ENCODE measurements around the gene ARIH1.

The ARIH1 gene

GRCh38 chr15:72562878-72563277 is 88.7 kb downstream of the ARIH1 start:
- Histone ChIP-seq H3K4ac (ENCODE audit: low read depth, low read length) (no peak overlapping the region), H3K79me1 (ENCODE audit: low read length) (peaks cover 2% of the 10 kb centered on the region), H3K56ac (ENCODE audit: low read length) (no peak overlapping the region), H3K79me2 (ENCODE audit: control insufficient read depth, insufficient read depth, low read length) (peaks cover 2% of the 10 kb centered on the region), H4K5ac (ENCODE audit: low read length) (no peak overlapping the region), H4K8ac (ENCODE audit: low read depth, low read length) (no peak overlapping the region), H2AK5ac (ENCODE audit: low read length) (no peak overlapping the region), H3K36me3 (ENCODE audit: control insufficient read depth, insufficient read depth, low read length) (no peaks in the 10 kb centered on the region), H2BK15ac (replicated peaks; ENCODE audit: low read depth) (no peak overlapping the region), H3K27ac (ENCODE audit: low read depth, low read length) (no peak overlapping the region), H3K27me3 (ENCODE audit: insufficient read depth, low read length, poor library complexity) (no peaks in the 10 kb centered on the region), H3K4me2 (ENCODE audit: low read length) (no peak overlapping the region), H2BK120ac (ENCODE audit: low read depth, low read length) (no peak overlapping the region), H2BK5ac (ENCODE audit: low read length) (no peak overlapping the region), H3K23ac (ENCODE audit: low read length) (no peak overlapping the region), H3K18ac (ENCODE audit: low read length) (no peak overlapping the region), H3K4me3 (ENCODE audit: low read length) (no peak overlapping the region), H3K4me1 (ENCODE audit: control insufficient read depth, low read depth, low read length) (no peaks in the 10 kb centered on the region), H3K9ac (ENCODE audit: low read length) (no peak overlapping the region)
- WGBS (ENCODE audit: extremely low coverage, insufficient coverage, low lambda C conversion rate), result no CpG with 5 or more reads among the region's 2 CpGs
- DNase-seq, result no peak

DNA sequence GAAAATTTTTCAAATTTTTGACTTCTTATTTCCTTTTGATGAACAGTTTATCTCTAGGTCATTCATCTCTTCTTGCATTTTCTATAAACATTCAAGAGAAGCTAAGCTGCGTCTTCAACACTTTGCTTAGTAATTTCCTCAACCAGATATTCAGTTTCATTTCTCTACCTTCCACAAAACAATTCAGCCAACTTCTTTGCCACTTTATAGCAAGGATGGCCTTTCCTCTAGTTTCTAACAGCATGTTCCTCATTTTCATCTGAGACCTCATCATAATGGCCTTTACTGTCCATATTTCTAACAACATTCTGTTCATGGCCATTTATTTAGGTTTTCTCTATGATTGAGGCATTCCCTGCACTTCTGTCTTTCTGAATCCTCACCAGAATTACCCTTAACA is 90.0 kb downstream of the ARIH1 start:
- WGBS (ENCODE audit: extremely low coverage, insufficient coverage, low lambda C conversion rate), result no CpG with 5 or more reads among the region's 1 CpG
- H2BK15ac ChIP-seq (replicated peaks; ENCODE audit: low read depth), result no peak overlapping the region
- no peak overlapping the region for H3K56ac ChIP-seq (ENCODE audit: low read length)
- H3K36me3 ChIP-seq (ENCODE audit: control insufficient read depth, insufficient read depth, low read length), result no peaks in the 10 kb centered on the region
- H3K18ac ChIP-seq (ENCODE audit: low read length), result no peak overlapping the region
- H3K4me2 ChIP-seq (ENCODE audit: low read length), result no peak overlapping the region
- H3K9ac ChIP-seq (ENCODE audit: low read length), result no peak overlapping the region
- H2BK5ac ChIP-seq (ENCODE audit: low read length), result no peak overlapping the region
- no peak overlapping the region for H4K5ac ChIP-seq (ENCODE audit: low read length)
- no peak overlapping the region for H3K4ac ChIP-seq (ENCODE audit: low read depth, low read length)
- no peak overlapping the region for H3K23ac ChIP-seq (ENCODE audit: low read length)
- no peaks in the 10 kb centered on the region for H3K4me1 ChIP-seq (ENCODE audit: control insufficient read depth, low read depth, low read length)
- H3K27me3 ChIP-seq (ENCODE audit: insufficient read depth, low read length, poor library complexity), result no peaks in the 10 kb centered on the region
- no peak for DNase-seq
- H2AK5ac ChIP-seq (ENCODE audit: low read length), result no peak overlapping the region
- H3K4me3 ChIP-seq (ENCODE audit: low read length), result no peak overlapping the region
- H2BK120ac ChIP-seq (ENCODE audit: low read depth, low read length), result no peak overlapping the region
- H3K79me2 ChIP-seq (ENCODE audit: control insufficient read depth, insufficient read depth, low read length), result no peaks in the 10 kb centered on the region
- no peak overlapping the region for H3K27ac ChIP-seq (ENCODE audit: low read depth, low read length)
- H3K79me1 ChIP-seq (ENCODE audit: low read length), result peaks cover 2% of the 10 kb centered on the region
- no peak overlapping the region for H4K8ac ChIP-seq (ENCODE audit: low read depth, low read length)

DNA sequence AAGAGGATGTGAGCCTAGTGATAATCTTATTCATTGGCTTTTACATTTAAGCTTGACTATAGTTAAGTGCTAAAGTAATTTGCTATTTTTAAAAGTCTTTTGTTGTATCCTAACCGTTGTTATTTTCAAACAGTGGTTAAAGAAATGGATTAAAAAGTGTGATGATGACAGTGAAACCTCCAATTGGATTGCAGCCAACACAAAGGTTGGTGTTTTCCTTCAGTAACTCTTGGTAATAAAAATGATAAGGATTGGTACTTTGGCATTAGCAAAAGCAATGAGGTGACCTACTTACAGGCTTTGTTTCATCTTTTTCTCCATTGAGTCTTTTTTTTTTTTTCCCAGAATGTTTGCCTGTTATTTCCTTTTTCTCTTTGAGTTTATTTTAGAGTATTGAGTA is 92.8 kb downstream of the ARIH1 start:
- Histone ChIP-seq H3K23ac (ENCODE audit: low read length) (no peak overlapping the region), H3K4ac (ENCODE audit: low read depth, low read length) (no peak overlapping the region), H3K4me3 (ENCODE audit: low read length) (no peak overlapping the region), H2BK15ac (replicated peaks; ENCODE audit: low read depth) (no peak overlapping the region), H3K18ac (ENCODE audit: low read length) (no peak overlapping the region), H3K9ac (ENCODE audit: low read length) (no peak overlapping the region), H2BK5ac (ENCODE audit: low read length) (no peak overlapping the region), H3K27me3 (ENCODE audit: insufficient read depth, low read length, poor library complexity) (no peaks in the 10 kb centered on the region), H3K56ac (ENCODE audit: low read length) (no peak overlapping the region), H4K8ac (ENCODE audit: low read depth, low read length) (no peak overlapping the region), H3K4me1 (ENCODE audit: control insufficient read depth, low read depth, low read length) (no peaks in the 10 kb centered on the region), H2BK120ac (ENCODE audit: low read depth, low read length) (no peak overlapping the region), H4K5ac (ENCODE audit: low read length) (no peak overlapping the region), H2AK5ac (ENCODE audit: low read length) (no peak overlapping the region), H3K79me2 (ENCODE audit: control insufficient read depth, insufficient read depth, low read length) (no peaks in the 10 kb centered on the region), H3K79me1 (ENCODE audit: low read length) (no peaks in the 10 kb centered on the region), H3K27ac (ENCODE audit: low read depth, low read length) (no peak overlapping the region), H3K4me2 (ENCODE audit: low read length) (no peak overlapping the region), H3K36me3 (ENCODE audit: control insufficient read depth, insufficient read depth, low read length) (no peaks in the 10 kb centered on the region)
- DNase-seq, result no peak
- no CpG with 5 or more reads among the region's 1 CpG for WGBS (ENCODE audit: extremely low coverage, insufficient coverage, low lambda C conversion rate)

DNA sequence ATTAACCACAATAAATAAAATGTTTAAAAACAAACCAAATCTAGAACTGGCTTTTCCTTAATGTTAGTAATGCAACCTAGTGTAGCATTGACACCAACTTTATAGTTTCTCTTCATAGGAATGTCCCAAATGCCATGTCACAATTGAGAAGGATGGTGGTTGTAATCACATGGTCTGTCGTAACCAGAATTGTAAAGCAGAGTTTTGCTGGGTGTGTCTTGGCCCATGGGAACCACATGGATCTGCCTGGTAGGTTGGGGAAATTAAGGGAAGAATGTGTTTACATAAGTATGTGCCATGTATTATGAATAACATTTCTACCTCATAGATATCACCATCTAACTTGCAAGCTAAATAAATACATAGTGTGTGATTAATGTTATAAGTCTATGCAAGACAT is 95.9 kb downstream of the ARIH1 start:
- H2AK5ac ChIP-seq (ENCODE audit: low read length), result no peak overlapping the region
- H2BK15ac ChIP-seq (replicated peaks; ENCODE audit: low read depth), result no peak overlapping the region
- no peak for DNase-seq
- no peak overlapping the region for H2BK120ac ChIP-seq (ENCODE audit: low read depth, low read length)
- H3K18ac ChIP-seq (ENCODE audit: low read length), result no peak overlapping the region
- no peak overlapping the region for H3K23ac ChIP-seq (ENCODE audit: low read length)
- H3K79me2 ChIP-seq (ENCODE audit: control insufficient read depth, insufficient read depth, low read length), result no peaks in the 10 kb centered on the region
- peaks cover 2% of the 10 kb centered on the region for H3K36me3 ChIP-seq (ENCODE audit: control insufficient read depth, insufficient read depth, low read length)
- no peak overlapping the region for H2BK5ac ChIP-seq (ENCODE audit: low read length)
- no CpG with 5 or more reads among the region's 1 CpG for WGBS (ENCODE audit: extremely low coverage, insufficient coverage, low lambda C conversion rate)
- no peak overlapping the region for H3K27ac ChIP-seq (ENCODE audit: low read depth, low read length)
- H3K56ac ChIP-seq (ENCODE audit: low read length), result no peak overlapping the region
- H3K4me1 ChIP-seq (ENCODE audit: control insufficient read depth, low read depth, low read length), result no peaks in the 10 kb centered on the region
- no peak overlapping the region for H4K5ac ChIP-seq (ENCODE audit: low read length)
- H3K4me2 ChIP-seq (ENCODE audit: low read length), result no peak overlapping the region
- H3K79me1 ChIP-seq (ENCODE audit: low read length), result no peaks in the 10 kb centered on the region
- no peaks in the 10 kb centered on the region for H3K27me3 ChIP-seq (ENCODE audit: insufficient read depth, low read length, poor library complexity)
- H4K8ac ChIP-seq (ENCODE audit: low read depth, low read length), result no peak overlapping the region
- H3K9ac ChIP-seq (ENCODE audit: low read length), result no peak overlapping the region
- no peak overlapping the region for H3K4ac ChIP-seq (ENCODE audit: low read depth, low read length)
- no peak overlapping the region for H3K4me3 ChIP-seq (ENCODE audit: low read length)

DNA sequence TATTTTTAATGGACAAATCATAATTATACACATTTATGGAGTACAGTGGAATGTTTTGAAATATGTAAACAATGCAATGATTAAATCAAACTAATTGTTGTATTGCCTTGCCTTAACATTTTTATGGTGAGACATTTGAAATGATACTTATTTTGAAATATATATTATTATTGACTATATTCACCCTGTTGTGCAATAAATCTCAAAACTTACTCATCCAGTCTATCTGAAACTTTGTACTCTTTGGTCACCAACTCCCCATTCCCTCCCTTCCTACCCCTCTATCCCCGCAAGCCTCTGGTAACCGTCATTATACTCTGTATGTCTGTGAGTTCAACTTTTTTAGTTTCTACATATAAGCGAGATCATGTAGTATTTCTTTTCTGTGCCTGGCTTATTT is 105.7 kb downstream of the ARIH1 start:
- Histone ChIP-seq H3K79me2 (ENCODE audit: control insufficient read depth, insufficient read depth, low read length) (no peaks in the 10 kb centered on the region), H2AK5ac (ENCODE audit: low read length) (no peak overlapping the region), H3K36me3 (ENCODE audit: control insufficient read depth, insufficient read depth, low read length) (peaks cover 8% of the 10 kb centered on the region), H2BK120ac (ENCODE audit: low read depth, low read length) (no peak overlapping the region), H2BK15ac (replicated peaks; ENCODE audit: low read depth) (no peak overlapping the region), H3K4me3 (ENCODE audit: low read length) (no peak overlapping the region), H3K27me3 (ENCODE audit: insufficient read depth, low read length, poor library complexity) (no peaks in the 10 kb centered on the region), H3K4ac (ENCODE audit: low read depth, low read length) (no peak overlapping the region), H3K4me2 (ENCODE audit: low read length) (no peak overlapping the region), H3K9ac (ENCODE audit: low read length) (no peak overlapping the region), H3K56ac (ENCODE audit: low read length) (no peak overlapping the region), H4K8ac (ENCODE audit: low read depth, low read length) (no peak overlapping the region), H2BK5ac (ENCODE audit: low read length) (no peak overlapping the region), H3K4me1 (ENCODE audit: control insufficient read depth, low read depth, low read length) (no peaks in the 10 kb centered on the region), H3K27ac (ENCODE audit: low read depth, low read length) (no peak overlapping the region), H3K18ac (ENCODE audit: low read length) (no peak overlapping the region), H3K79me1 (ENCODE audit: low read length) (no peaks in the 10 kb centered on the region), H3K23ac (ENCODE audit: low read length) (no peak overlapping the region), H4K5ac (ENCODE audit: low read length) (no peak overlapping the region)
- no peak for DNase-seq
- WGBS (ENCODE audit: extremely low coverage, insufficient coverage, low lambda C conversion rate), result no CpG with 5 or more reads among the region's 3 CpGs

- Histone ChIP-seq H4K8ac (ENCODE audit: low read depth, low read length) (no peak overlapping the region), H3K4me1 (ENCODE audit: control insufficient read depth, low read depth, low read length) (no peaks in the 10 kb centered on the region), H3K27ac (ENCODE audit: low read depth, low read length) (no peak overlapping the region), H3K36me3 (ENCODE audit: control insufficient read depth, insufficient read depth, low read length) (peaks cover 2% of the 10 kb centered on the region), H2BK120ac (ENCODE audit: low read depth, low read length) (no peak overlapping the region), H3K79me1 (ENCODE audit: low read length) (no peaks in the 10 kb centered on the region), H3K56ac (ENCODE audit: low read length) (no peak overlapping the region), H3K79me2 (ENCODE audit: control insufficient read depth, insufficient read depth, low read length) (no peaks in the 10 kb centered on the region), H3K18ac (ENCODE audit: low read length) (no peak overlapping the region), H3K23ac (ENCODE audit: low read length) (no peak overlapping the region), H3K27me3 (ENCODE audit: insufficient read depth, low read length, poor library complexity) (no peaks in the 10 kb centered on the region), H2AK5ac (ENCODE audit: low read length) (no peak overlapping the region), H3K4me2 (ENCODE audit: low read length) (no peak overlapping the region), H3K9ac (ENCODE audit: low read length) (no peak overlapping the region), H3K4ac (ENCODE audit: low read depth, low read length) (no peak overlapping the region), H2BK5ac (ENCODE audit: low read length) (no peak overlapping the region), H3K4me3 (ENCODE audit: low read length) (no peak overlapping the region), H2BK15ac (replicated peaks; ENCODE audit: low read depth) (no peak overlapping the region), H4K5ac (ENCODE audit: low read length) (no peak overlapping the region)
- no CpG with 5 or more reads among the region's 4 CpGs for WGBS (ENCODE audit: extremely low coverage, insufficient coverage, low lambda C conversion rate)
- peak; percentile 64 for DNase-seq
Measured at GRCh38 chr15:72584006-72584405, 109.9 kb downstream of the ARIH1 start.
